Hepatocyte (in vitro differentiated cells): Measurements from ENCODE around the gene KLHL18.

Experiments
- EZH2 ChIP-seq: fragments of 200-600 bp; sonication (generic); IDR thresholded peaks from 2 replicates; pipeline ENCODE4 v1.6.1; 2016; ENCODE audit warnings: antibody characterized with exemption, mild to moderate bottlenecking, borderline replicate concordance
- EZH2phosphoT487 ChIP-seq: fragments of 200-600 bp; sonication (generic); IDR thresholded peaks from one replicate; pipeline ENCODE4 v1.6.1; 2018; ENCODE audit warnings: antibody characterized with exemption, mild to moderate bottlenecking, low read depth, moderate library complexity; ENCODE audit not compliant: unreplicated experiment, severe bottlenecking
- TF ChIP-seq, protein P1 (sequence below): fragments of 200-600 bp; sonication (generic); IDR thresholded peaks from 2 replicates; pipeline ENCODE4 v1.5.1; 2016; ENCODE audit warnings: antibody characterized with exemption, mild to moderate bottlenecking; ENCODE audit not compliant: poor library complexity

DNA sequence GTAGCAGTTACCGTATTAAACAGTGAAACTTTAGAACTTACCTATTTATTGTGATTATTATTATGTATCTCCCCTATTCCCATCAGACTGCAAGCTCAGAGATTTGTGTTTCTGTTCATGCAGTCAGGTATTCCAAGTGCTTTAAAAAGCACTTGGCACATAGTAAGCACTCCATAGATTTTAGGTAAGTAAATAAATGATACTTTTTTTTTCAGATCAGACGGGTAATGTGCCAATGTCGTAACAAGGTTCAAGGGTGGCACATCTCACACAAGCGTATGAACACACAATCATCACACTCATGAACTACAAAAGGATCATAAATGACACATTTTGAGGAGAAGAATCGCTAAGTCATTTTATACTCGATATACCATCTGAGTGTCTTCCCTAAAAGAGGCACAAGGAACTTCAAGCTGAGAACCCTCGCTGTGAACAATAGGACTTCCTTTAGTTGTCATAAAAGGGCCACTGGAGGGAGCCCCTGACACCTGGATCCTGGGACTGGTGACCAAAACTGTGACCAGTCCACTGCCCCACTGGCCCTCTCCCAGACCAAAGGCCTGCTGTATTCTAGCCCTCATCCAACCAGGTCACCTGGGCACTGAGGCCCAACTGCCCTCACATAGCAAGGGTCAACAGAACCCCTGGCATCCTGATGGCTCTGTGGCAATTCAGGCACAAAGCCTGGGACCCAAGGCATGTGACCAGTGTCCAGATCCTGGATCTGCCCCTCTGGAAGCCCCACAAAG is 32.3 kb upstream of the KLHL18 start:
- TF ChIP-seq EZH2phosphoT487 (no peak), EZH2 (no peak)
- TF ChIP-seq, protein P1, sequence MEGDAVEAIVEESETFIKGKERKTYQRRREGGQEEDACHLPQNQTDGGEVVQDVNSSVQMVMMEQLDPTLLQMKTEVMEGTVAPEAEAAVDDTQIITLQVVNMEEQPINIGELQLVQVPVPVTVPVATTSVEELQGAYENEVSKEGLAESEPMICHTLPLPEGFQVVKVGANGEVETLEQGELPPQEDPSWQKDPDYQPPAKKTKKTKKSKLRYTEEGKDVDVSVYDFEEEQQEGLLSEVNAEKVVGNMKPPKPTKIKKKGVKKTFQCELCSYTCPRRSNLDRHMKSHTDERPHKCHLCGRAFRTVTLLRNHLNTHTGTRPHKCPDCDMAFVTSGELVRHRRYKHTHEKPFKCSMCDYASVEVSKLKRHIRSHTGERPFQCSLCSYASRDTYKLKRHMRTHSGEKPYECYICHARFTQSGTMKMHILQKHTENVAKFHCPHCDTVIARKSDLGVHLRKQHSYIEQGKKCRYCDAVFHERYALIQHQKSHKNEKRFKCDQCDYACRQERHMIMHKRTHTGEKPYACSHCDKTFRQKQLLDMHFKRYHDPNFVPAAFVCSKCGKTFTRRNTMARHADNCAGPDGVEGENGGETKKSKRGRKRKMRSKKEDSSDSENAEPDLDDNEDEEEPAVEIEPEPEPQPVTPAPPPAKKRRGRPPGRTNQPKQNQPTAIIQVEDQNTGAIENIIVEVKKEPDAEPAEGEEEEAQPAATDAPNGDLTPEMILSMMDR = peak; percentile 24
